ENCODE data around the gene DELE1.
A peak's percentile ranks its signal among the peaks of the same experiment; 100 is the strongest.

The DELE1 gene

DNA sequence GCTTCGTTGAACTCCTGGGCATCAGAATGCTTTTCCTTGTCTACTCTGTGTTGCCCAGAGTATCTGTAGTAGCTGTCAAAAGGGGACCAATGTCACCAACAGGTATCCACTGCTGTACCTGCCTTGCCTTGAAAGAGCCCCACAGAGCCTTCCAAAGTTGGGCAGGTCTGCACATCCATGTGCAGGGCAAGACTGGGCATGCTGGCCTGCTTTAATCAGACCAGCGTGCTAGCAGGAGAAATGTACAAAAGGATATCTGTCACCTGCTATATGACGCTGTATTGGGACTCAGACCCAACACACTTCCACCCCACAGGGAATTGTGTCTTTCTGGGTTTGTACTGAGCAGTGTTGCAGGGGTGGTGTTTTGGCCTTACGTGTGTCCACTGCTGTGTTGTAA, 11.9 kb downstream of the DELE1 start:
- H3K4me3 ChIP-seq (ENCODE audit: control insufficient read depth, low read depth, low read length): no peak overlapping the region
- TF ChIP-seq, protein P1, sequence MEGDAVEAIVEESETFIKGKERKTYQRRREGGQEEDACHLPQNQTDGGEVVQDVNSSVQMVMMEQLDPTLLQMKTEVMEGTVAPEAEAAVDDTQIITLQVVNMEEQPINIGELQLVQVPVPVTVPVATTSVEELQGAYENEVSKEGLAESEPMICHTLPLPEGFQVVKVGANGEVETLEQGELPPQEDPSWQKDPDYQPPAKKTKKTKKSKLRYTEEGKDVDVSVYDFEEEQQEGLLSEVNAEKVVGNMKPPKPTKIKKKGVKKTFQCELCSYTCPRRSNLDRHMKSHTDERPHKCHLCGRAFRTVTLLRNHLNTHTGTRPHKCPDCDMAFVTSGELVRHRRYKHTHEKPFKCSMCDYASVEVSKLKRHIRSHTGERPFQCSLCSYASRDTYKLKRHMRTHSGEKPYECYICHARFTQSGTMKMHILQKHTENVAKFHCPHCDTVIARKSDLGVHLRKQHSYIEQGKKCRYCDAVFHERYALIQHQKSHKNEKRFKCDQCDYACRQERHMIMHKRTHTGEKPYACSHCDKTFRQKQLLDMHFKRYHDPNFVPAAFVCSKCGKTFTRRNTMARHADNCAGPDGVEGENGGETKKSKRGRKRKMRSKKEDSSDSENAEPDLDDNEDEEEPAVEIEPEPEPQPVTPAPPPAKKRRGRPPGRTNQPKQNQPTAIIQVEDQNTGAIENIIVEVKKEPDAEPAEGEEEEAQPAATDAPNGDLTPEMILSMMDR (conservative IDR thresholded peaks at IDR 0.05; ENCODE audit: control insufficient read depth, insufficient read depth, low read depth, low read length): no peak
- no peak for DNase-seq (ENCODE audit: low read depth)

DNA sequence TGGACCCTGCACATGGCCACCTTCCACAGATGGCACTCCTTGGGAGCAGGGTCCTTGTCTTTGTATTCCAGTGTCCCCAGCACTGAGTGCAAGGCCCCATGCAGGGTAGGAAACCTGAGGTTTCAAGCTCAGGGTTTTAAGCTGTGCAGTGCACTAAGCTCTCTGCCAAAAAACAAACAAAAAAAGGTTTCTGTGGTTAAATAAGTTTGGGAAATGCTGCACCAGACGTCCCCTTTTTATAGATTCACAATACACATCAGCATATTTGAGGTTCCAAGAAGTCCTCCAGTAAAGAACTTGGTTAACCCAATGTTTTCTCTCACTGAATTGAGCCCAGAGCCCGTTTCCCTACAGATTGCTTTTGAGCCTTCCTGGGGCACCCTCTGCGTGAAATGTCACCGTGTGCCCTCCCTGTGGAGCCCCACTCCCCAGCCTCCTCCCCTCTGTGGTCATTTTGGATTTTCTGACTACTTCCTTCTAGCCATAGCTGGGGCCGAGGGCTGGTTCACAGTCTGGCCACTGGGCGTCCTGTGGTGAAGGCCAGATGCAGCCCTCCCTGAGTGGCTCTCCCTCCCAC, 17.1 kb downstream of the DELE1 start:
- peak; percentile 38 for DNase-seq (ENCODE audit: low read depth)
- TF ChIP-seq, protein P1 (conservative IDR thresholded peaks at IDR 0.05; ENCODE audit: control insufficient read depth, insufficient read depth, low read depth, low read length): peak; percentile 17
- no peak overlapping the region for H3K4me3 ChIP-seq (ENCODE audit: control insufficient read depth, low read depth, low read length)

DNA sequence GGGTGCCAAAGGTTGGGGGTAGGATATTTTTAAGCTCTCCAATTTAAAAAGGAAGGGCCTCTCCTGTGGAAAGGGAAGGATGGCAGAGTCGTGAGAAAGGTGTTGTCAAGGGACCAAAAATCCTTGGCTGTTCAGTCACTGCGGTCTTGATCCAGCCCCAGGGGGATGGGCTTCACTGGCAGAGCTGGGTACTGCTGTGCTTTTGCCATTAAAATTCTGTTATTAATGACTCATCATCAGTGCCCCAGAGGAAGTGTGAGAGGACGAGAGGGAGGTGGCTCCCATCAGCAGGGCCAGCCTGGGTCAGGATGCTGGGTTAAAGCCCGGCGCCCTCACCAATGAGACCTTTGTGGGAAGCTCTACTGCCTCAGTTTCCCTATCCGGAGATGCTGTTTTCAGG, 17.6 kb downstream of the DELE1 start:
- peak; percentile 46 for DNase-seq (ENCODE audit: low read depth)
- no peak overlapping the region for H3K4me3 ChIP-seq (ENCODE audit: control insufficient read depth, low read depth, low read length)

DNA sequence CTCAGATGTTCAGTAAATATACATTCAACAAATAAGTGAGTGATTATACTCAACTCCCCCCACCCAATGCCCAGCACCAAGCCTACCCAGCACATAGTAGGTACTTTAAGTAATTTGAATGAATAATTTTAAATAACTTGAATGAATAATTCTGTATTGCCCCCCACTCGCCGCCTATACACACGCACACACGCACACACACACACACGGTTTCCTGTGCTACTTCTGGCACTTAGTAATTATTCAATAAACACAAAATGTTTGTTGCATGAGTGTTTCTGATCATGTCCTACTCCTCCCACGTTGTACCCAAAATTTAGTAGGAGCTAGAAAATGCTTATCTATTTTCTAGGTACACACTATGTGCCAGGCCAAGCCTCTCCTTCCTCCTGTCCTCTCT, 18.1 kb downstream of the DELE1 start:
- DNase-seq (ENCODE audit: low read depth): no peak
- TF ChIP-seq, protein P1 (conservative IDR thresholded peaks at IDR 0.05; ENCODE audit: control insufficient read depth, insufficient read depth, low read depth, low read length): no peak
- no peak overlapping the region for H3K4me3 ChIP-seq (ENCODE audit: control insufficient read depth, low read depth, low read length)

More for the DNA sequence above, 17.6 kb downstream of the DELE1 start:
- TF ChIP-seq, protein P1 (conservative IDR thresholded peaks at IDR 0.05; ENCODE audit: control insufficient read depth, insufficient read depth, low read depth, low read length): no peak

DNA sequence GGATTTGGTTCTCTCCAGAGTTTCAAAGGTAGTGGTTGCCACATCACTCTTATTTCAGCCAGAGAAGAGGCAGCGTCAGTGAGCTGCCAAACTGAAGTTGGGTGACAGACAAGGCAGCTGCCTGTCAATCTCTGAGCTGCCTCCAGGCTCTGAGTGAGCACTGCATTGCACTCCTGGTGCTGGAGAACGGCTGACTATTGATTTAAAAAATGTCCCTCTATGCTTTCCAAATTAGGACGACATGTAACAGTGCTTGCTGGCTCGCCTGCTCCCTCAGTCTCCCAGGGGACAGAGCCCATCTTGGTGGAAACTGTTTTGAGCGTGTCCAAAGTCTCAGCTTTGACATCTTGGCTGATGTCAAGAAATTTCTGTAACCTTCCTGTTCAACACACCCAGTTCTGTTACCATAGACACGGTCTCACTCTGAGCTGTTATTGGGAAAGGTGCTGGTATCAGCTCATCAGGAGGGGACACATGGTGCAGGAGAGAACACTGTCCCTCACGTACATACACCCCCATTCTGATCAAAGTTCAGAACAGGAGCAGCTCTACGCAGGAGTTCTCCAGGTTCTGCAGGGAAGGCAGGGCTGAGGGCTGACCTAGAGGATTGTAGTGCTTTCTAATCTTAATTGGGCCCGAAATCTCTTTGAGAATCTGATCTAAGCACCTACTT, 18.6 kb downstream of the DELE1 start:
- no peak overlapping the region for H3K4me3 ChIP-seq (ENCODE audit: control insufficient read depth, low read depth, low read length)
- no peak for DNase-seq (ENCODE audit: low read depth)
- TF ChIP-seq, protein P1 (conservative IDR thresholded peaks at IDR 0.05; ENCODE audit: control insufficient read depth, insufficient read depth, low read depth, low read length): no peak

DNA sequence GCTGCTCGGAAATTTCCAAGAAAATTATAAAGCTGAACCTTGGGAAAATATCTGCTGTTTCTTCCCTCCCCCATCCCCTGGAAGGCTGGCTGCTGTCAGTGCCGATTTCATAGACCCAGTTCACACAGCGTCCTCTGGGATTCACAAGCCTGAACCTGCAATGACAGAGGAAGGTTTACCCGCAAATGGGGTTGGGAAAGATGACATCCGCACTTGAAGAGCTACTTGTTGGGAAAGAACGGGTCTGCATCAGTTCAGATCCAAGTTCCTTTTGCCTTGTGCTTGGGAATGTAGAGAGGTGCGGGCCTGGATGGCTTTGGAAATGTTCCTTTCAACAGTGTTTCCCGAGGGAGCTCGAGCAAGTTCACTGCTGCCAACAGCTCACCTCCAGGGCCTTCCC, 20.4 kb downstream of the DELE1 start:
- H3K4me3 ChIP-seq (ENCODE audit: control insufficient read depth, low read depth, low read length): no peak overlapping the region
- TF ChIP-seq, protein P1 (conservative IDR thresholded peaks at IDR 0.05; ENCODE audit: control insufficient read depth, insufficient read depth, low read depth, low read length): no peak
- no peak for DNase-seq (ENCODE audit: low read depth)

All from fibroblast of mammary gland (primary cell).